ENCODE data around the gene SIPA1L3.

Gene SIPA1L3

DNA sequence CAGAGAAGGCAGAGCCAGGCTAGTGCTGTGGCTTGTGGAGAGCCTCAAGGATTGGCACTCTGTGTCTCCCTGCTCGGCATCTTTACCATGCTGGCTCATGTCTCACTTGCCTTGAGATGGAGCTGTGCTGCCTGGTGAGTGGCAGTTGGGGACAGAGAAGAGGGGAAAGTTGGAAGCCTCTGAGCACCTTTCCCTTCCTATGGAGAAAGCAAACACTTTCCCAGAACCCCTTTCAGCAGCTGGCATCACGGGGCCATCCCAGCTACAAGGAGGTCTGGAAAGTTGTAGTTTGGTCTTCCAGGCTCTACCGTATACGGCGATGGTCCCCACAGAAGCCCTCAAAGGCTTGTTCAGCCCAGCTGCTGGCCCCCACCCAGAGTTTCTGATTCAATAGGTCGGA, 258.3 kb downstream of the SIPA1L3 start:
- DNase-seq: no peak

DNA sequence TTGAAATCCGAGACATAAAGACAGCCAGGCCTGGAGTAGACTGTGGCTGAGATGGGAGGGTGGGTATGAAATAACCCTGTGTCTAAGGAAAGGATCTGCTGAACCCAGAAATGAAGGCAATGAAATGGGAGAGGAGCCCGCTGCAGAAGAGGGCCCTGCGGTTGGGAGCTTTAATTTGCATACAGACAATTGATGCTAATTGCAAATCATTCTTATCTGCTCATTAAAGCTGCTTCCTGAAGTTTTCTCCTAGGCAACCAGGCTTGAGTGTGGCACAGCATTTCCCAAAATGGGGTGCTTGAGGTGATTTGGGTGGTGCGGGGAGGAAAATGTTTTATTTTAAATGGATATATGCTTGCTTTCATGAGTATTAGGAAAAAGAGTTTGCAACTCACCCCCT, 261.6 kb downstream of the SIPA1L3 start:
- no peak for DNase-seq

DNA sequence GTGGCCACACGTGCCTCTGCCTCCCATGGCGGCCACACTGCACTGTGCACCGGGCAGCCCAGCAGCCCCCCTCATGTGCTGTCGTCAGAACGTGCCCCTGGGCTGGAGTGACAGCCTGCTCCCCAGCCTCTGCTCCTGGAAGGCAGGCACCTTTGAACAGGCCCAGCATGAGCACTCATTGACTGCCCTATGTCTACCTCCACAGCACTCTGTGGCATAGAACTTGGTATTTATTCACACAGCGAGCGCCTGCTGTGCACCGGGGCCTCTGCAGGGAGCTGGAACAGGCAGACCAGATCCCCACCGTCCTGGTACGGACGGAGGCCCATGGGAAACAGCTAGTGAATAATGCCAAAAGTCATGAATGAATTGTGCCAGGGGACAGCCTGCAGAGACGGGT, 263.3 kb downstream of the SIPA1L3 start:
- no peak for DNase-seq

DNA sequence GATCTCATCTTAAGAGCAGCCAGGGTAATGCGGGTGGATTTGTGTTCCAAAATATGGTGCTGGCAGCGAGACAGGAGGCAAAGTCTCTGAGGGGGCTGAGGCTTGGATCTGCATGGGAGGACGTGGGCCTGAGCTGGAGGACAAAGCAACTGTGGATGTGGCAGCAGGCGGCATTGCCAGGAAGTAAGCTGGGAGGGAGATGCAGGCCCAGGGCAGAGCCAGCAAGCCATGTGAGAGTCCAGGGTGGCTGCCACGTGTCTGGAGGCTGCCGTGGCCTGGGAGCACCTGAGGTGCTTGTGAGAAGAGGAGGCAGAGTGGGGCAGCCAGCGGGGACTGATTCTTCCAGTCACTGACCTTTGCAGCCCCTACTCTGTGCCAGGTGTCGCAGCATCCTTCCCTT, 265.0 kb downstream of the SIPA1L3 start:
- DNase-seq: peak; percentile 11 to 18

DNA sequence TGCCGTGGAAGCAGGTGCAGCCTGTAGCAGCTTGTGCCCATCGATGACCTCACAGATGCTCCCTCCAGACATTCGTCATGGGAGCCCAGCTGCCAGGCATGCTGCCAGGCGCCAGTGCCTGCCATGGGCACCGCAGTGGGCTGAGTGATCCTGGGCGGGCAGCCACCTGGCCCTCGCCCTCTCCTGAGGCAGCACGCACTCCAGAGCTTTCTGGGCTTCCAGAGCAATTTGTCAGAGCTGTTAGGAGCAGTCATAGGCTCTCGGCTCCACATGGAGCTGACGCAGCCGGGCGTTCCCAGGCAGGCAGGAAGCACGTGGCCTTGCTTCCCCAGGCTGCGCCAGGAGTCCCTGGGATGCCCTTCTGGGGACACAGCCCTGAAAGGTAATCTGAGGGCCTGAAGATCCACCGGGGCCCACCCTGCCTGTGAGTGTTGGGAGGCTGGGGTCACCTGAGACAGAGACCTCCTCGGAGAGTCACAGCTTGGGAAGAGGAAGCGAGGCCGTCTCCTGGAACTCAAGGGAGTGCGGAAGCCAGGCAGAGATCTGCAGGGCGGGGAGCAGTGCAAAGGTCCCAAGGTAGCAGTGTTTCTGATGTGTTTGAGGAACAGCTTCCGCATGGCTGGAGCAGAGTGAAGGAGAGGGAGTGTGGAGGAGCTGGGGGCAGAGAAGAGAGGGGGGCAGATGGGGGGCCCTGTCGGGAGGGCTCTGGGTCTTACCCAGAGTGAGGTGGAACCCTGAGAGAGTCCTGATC, 266.5 kb downstream of the SIPA1L3 start:
- DNase-seq: peak; percentile 63 to 83

DNA sequence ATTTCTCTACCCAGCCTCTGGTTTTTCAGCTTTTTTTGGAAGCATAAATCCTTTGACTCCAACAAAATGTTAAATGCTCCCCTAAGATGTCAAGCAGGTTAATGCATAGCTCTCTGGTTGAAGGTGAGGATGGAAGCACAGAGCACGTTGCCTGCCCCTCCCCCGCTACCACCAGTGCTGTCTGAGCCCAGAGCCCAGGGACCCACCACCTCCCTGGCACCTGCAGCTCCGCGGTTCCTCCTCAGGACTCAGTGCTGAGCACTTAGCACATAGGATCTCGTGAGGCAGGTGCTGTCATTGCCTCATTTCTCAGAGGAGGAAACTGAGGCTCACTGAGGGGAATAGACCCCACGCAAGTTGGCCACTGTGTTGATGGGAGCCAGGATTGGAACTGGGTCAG, 268.4 kb downstream of the SIPA1L3 start:
- DNase-seq: no peak

DNA sequence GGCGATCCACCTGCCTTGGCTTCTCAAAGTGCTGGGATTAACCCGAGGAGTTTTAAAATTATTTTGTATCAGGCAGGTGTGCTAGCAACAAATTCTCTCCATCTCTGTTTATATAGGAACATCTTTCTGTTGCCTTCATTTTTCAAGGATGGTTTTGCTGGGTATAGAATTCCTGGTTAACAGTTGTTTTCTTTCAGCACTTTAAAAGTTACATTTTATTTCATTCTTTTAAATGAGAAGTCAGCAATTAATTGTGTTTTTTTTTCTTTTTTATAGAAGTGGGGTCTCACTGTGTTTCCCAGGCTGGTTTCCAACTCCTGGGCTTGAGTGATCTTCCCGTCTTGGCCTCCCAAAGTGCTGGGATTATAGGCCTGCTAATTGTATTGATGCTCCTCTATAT, 273.1 kb downstream of the SIPA1L3 start:
- no peak for DNase-seq

DNA sequence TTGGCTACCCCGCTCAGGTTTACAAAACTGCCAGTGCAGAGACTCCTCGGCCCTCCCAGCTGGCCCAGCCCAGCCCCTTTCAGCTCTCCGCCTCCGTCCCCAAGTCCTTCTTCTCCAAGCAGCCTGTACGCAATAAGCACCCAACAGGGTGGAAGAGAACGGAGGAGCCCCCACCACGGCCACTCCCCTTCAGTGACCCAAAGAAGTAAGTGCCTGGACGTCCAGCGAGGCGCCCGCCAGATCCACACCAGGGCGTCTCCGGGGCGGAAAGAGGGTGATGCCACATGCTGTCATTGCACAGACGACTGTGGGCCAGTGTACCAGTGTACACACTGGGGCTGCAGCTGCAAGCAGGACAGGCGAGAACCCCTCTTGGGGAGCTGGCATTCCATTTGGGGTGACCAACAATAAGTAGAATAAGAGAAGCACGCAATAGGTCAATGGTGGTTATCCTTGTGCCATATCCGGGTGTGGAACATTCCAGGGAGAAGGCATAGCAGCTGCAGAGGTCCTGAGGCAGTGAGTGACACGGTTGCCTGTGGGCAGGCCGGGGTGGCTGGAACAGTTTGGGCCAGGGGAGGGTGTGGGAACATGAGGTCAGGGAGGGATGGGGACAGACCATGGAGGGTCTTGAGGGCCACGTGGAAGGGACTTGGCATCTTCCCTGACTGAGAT, 275.7 kb downstream of the SIPA1L3 start:
- DNase-seq: no peak

DNA sequence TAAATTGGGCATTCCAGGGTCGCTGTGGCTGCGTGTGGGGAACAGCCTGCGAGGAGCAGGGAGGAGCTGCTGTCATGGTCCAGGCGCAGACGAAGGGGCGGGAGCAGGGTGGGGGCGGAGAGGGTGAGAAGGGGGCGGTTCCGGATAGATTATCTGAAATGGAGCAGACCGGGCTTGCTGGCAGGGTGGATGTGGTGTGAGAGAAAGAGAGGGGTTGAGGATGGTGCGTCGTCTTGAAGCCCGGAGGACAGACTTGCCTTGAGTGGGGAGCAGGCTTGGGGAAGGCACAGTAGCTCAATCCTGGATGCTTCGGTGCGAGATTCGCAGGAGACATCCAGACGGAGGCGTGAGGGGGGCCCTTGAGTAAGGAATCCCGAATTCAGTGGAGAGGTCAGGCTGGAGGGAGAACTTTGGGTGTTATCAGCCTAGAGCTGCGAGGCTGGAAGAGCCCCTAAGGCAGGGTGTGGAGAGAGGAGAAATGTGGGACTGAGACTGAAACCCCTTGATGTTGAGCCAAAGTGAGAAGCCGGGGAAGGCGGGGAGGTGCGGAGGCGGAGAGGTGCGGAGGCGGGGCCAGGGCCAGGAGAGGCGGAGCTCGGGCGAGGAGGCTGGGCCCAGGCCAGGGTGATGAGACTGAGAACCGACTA, 276.4 kb downstream of the SIPA1L3 start:
- no peak for DNase-seq

DNA sequence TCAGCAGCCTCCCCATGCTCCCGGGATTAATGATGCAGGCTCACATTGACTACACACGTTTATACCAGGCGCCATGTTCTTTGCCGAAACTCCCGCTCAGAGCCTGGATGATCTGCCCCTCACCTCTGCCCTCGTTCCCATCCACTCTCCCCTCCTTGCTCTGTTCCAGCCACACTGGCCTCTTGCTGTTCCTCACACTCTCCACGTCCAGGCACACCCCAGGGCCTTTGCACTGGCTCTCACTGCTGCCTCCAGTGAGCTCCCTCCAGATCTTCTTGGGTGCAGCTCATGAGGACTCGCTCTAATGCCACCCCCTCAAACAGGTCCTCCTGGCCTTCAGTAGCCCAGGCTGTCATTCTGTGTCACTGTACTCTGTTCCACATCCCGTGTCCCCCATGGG, 277.8 kb downstream of the SIPA1L3 start:
- DNase-seq: no peak

DNA sequence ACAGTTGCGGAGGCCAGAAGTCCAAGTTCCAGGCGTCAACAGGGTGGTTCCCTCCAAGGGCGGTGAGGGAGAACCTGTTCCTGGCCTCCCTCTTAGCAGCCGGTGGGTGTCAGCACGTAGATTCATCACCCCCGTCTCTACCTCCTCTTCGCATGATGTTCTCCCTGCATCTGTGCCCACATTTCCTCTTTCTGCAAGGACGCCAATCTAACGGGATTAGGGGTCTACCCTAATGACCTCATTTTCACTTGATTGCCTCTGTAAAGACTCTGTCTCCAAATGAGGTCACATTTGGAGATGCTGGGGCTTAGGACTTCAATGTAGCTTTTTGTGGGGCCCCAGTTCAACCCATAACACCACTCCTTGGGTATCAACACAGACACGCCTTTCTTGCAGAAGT, 278.6 kb downstream of the SIPA1L3 start:
- no peak for DNase-seq

DNA sequence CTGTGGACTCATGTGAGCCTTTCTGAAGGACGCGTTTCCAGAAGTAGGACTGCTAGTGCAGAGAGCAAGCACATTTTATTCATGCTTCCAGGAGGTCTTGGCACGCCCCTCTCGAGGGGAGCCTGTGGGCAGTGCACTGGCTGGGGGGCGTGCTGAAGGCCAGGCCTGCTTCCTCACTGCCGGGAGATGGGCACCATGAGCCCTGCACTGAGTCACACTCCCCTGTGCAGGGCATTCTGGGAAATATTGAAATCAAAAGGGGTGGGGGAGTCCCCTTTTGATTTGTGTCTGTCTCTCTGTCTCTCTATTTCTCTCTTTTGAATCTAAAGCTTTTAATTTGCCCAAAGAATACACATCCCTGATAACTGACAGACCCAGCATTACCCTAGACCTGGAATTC, 283.1 kb downstream of the SIPA1L3 start:
- DNase-seq: no peak

DNA sequence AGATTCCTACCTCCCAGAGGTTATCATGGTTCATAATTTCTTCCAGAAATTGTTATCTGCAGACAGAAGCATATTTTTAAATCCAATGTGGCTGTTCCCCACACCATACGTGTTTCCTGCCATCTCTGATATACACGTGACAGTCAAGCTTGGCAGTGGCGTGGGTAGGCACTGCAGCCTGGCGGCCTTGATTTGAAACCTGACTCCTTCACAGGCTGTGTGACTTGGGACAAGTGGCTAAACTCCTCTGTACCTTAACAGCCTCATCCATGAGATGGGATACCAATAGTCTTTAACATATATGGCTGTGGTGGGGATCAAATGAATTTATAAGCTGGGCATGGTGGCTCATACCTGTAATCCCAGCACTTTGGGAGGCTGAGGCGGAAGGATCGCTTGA, 283.8 kb downstream of the SIPA1L3 start:
- no peak for DNase-seq

DNA sequence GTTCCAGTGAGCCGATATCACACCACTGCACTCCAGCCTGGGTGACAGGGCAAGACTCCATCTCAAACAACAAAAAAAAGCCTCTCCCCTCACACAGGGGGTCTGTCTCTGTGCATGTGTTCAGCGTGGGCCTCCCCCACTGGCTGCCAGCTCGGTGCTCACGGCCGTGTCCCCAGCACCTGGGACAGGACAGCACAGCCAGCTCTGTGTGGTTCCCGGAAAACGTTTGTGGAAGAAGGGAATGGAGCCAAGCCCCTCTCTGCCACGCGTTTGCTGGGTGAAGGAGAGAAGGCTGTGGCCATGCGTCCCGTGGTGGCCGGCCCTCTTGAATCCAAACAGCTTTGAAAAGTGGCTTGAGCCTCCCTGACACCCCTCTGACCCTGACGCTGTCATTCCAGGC, 284.7 kb downstream of the SIPA1L3 start:
- DNase-seq: no peak

DNA sequence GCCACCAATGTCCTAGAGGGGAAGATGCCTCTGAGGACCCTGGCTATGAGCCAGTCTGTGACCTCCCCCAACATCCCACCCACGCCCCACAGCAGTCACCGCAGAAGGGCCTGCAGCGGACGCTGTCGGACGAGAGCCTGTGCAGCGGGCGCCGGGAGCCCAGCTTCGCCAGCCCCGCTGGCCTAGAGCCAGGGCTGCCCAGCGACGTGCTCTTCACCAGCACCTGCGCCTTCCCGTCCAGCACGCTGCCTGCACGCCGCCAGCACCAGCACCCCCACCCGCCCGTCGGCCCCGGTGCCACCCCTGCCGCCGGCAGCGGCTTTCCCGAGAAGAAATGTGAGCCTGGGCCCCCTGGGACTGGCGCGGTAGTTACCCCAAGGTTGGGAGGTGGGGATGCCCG, 286.4 kb downstream of the SIPA1L3 start:
- DNase-seq: no peak

DNA sequence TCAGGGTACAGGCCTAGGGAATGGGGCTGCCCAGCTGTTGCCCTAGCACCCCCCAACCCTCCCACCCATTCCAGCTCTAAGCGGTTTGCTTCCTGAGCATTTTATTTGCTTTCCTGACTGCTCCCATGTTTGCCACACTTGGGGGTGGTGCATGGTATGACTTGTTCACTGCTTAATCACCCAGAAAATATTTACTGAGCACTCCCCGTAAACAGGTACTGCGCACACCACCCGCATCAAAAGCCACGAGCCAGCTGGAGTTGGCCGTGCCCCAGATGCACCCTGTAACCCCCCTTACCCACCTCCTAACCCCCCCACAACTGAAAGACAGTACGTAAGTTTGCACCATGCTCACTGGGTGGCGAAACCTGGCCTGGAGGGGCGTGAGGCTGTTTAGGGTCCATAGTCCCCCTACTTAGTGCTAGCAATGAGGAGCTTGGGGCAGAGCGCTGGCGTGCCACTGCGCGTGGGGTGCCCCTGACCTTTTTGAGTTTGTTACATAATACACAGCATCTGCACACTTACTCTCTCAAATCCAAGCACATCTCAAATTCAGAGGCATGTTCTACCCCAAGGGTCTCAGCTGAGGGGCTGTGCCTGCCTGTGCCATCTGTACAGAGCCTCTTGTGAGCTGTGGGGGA, 287.2 kb downstream of the SIPA1L3 start:
- no peak for DNase-seq

DNA sequence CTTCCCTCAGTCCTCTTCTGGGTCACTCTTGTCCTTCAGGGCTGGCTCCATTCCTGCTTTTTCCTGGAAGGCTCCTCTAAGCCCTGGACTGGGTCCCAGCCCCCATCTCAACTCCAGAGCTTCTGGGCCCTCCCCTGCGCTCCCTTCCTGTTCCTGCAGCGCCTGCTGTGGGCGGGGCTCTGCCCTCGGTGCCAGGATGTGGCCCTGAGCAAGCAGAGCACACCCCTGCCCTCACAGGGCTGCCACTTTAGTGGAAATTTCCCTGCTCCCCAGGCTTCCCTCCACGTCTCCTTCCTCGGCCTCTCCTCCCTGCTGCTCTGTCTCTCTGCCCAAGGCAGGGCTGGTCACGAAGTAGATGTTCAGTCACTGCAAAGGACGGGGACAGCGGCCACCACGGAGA, 288.2 kb downstream of the SIPA1L3 start:
- DNase-seq: no peak

DNA sequence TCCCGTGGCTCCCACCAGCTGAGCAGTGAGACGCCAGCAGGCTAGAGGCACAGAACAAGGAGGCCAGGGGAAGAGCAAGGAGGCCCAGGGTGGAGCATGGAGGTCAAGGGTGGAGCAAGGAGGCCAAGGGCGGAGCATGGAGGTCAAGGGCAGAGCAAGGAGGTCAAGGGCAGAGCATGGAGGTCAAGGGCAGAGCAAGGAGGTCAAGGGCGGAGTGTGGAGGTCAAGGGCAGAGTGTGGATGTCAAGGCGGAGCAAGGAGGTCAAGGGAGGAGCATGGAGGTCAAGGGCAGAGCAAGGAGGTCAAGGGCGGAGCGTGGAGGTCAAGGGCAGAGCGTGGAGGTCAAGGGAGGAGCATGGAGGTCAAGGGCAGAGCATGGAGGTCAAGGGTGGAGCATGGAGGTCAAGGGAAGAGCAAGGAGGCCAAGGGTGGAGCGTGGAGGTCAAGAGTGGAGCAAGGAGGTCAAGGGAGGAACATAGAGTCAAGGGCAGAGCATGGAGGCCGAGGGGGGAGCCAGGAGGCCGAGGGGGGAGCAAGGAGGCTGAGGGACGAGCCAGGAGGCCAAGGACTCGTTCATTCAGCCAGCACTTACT, 289.3 kb downstream of the SIPA1L3 start:
- no peak for DNase-seq

DNA sequence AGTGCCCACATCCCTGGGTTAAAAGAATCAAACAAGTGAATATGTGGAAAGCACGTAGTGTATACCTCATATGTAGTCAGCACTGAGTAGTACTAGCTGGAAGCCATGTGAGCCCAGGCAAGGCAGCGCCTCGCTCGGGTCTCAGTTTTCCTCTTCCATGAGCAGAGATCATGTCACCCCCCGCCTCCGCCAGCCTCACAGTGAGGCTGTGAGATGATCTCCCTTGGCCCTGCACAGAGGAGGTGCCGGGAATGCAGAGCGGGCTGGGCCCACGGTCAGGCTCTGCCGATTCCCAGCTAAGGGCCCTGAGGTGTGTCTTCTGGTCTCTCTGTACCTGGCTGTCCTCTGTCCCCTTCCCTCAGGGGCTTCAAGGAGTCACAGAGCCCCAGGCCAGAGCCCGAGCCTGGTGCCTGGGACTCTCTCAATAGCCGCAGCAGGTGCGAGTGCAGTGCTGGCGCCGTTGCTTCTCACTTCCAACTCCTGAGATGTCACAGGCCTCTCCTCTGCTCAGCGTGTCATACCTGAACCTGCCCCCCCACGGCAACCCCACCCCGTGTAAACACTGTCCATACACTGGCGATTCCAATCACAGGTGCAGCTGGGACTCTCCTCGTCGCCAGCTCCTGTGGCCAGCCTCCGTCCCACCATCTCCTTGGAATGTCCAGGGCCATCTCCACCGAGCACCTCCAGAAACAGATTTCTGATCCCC, 290.1 kb downstream of the SIPA1L3 start:
- no peak for DNase-seq

DNA sequence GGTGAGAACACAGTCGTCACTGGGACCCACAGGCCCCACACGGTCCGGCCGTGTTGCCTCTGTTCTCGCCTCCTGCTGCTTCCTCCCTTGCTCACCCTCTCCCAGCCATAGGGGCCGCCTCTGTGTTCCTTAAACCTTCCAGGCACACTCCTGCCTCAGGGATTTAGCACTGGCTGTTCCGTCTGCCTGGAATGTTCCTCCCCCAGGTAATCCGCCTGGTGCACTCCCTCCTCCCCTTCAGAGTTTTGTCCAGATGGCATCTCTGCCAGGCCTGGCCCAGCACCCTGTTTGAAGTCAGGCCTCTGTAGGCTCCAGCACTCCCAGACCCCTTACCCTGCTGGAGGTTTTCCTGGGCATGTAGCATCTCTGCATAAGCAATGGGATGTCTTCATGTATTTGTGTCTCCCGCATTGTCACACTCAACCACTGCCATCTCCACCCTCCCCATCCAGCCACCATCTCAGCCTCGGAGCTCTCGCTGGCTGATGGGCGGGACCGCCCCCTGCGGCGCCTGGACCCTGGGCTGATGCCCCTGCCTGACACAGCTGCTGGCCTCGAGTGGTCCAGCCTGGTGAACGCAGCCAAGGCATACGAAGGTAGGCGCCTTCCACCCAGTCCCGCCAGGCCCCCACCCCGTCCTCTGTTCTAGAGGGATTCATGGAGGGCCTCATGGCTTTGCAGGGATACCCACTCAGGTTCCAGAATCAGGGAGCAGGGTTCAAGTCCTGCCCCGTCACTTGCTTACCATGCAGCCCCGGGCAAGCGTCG, 291.1 kb downstream of the SIPA1L3 start:
- no peak for DNase-seq

DNA sequence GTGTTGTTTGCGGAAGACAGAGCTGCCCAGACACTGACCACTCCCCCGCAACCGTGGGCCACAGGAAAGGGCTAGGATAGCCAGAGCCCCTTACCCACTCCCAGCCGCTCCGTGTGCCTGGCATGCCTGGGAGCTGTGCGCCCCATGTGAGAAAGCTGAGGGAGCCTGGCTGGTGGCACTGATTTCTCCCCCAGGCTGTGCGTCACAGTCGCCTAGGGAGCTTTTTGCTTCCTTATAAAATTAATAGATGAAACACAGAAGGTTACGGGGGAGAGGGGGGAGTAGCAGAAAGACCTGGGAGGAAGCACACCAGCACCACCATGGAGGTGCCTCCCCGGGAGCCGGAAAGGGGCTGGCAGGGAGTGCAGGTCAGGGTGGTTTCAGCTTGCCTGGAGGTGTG, 292.3 kb downstream of the SIPA1L3 start:
- no peak for DNase-seq

DNA sequence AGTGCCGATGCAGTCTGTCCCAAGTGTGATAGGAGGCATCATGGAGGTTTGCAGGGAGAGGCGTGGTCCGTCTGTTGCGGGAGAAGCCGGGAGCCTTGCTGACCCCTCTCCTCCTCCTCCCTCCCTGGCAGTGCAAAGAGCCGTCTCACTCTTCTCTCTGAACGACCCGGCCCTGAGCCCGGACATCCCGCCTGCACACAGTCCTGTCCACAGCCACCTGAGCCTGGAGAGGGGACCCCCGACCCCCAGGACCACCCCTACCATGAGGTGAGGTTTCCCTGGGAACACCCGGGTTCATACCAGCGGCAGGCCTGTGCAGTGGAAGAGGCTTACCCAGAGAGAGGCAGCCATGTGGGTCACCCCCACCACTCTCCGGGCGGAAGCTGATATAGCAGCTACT, 294.7 kb downstream of the SIPA1L3 start:
- no peak for DNase-seq
